Kidney (tissue), 14 donors: ENCODE results near the gene GRN. TPM values are rescaled to one million over a fixed set of nuclear protein-coding genes. Genes with fewer than 3 reads are reported as not detected.

Experiments used
- DNase-seq, 5 donors: peaks; one replicate each; pipeline ENCODE4 v3.0.0-alpha.2; 2013 to 2020
- FAIRE-seq: peaks from 2 replicates; lab custom pipeline; 2012; peaks lifted over from hg19 to GRCh38; lab: Jason Lieb, UNC
- H3K27ac ChIP-seq, 2 donors: one replicate each; pipeline ENCODE4 v1.7.0; 2013; ENCODE audit warnings: low read depth in 2 of 2, low read length in 2 of 2, inconsistent platforms in 1 of 2
- H3K27me3 ChIP-seq: one replicate; pipeline ENCODE4 v1.7.1; 2013; ENCODE audit warnings: low read length, inconsistent platforms; ENCODE audit not compliant: control insufficient read depth, insufficient read depth
- H3K36me3 ChIP-seq, 3 donors: one replicate each; pipeline versions ENCODE4 v1.7.0 to v1.7.1; 2013; ENCODE audit warnings: low read length in 3 of 3, control low read depth in 1 of 3, inconsistent platforms in 1 of 3; ENCODE audit not compliant: insufficient read depth in 3 of 3, control insufficient read depth in 2 of 3
- H3K4me1 ChIP-seq, 3 donors: one replicate each; pipeline versions ENCODE4 v1.7.0 to v1.7.1; 2013; ENCODE audit warnings: low read length in 3 of 3, inconsistent platforms in 1 of 3, low read depth in 1 of 3; ENCODE audit not compliant: control insufficient read depth in 2 of 3, insufficient read depth in 2 of 3
- H3K4me3 ChIP-seq, 3 donors: one replicate each; pipeline versions ENCODE4 v1.7.0 to v1.8.1; 2013; ENCODE audit warnings: low read length in 3 of 3, control low read depth in 1 of 3, inconsistent platforms in 1 of 3
- H3K9ac ChIP-seq, 3 donors: one replicate each; pipeline versions ENCODE4 v1.7.0 to v1.7.1; 2013; ENCODE audit warnings: low read length in 3 of 3, control low read depth in 1 of 3, inconsistent platforms in 1 of 3
- H3K9me3 ChIP-seq, 3 donors: one replicate each; pipeline versions ENCODE4 v1.7.0 to v1.7.1; 2013; ENCODE audit warnings: low read length in 3 of 3, control low read depth in 1 of 3, inconsistent platforms in 1 of 3; ENCODE audit not compliant: control insufficient read depth in 2 of 3, insufficient read depth in 1 of 3
- CTCF ChIP-seq: IDR thresholded peaks from 3 replicates; pipeline ENCODE4 v1.5.1; 2012; ENCODE audit warnings: mild to moderate bottlenecking, moderate library complexity, borderline replicate concordance; ENCODE audit not compliant: insufficient read depth; ENCODE audit errors: extremely low read depth
- intact Hi-C: fragments of 100-400 bp; cut with DNase I; formaldehyde crosslinking; loops from one replicate; pipeline ENCODE4 v1.11.1; 2022
- polyA plus RNA-seq: library from polyadenylated mRNA; stranded (reverse); fragments of 350-450 nt; fragmentation: Illumina TruSeq; extraction: RNeasy Lipid Tissue Mini Kit (QIAGEN cat#74804); gene quantifications from one replicate; pipeline ENCODE4 v1.2.3, GENCODE V29; 2014; ENCODE audit warnings: low read depth, low replicate concordance; ENCODE audit not compliant: insufficient read depth
- total RNA-seq: library from RNA; stranded (reverse); fragmentation: NEBNext Ultra II Directional; extraction: Animal tissue kit (Norgen Biotek cat#: 25700); gene quantifications from one replicate; pipeline ENCODE4 v1.2.1, GENCODE V29; 2021
- donor health status: control.
- donor health status: control.
- donor health status: control.
- donor health status: control.
- donor health status: control.
- donor health status: DM: yes; HTN: yes; CAD: no.
- donor health status: Normal renal cell carcinoma (clear cell type).

The GRN gene
- total and polyA plus RNA-seq, 2 donors from 2014 or later = 235 to 353 TPM

GRCh38 chr17:44394833-44395232 is 49.7 kb downstream of the GRN start:
- intact Hi-C loops = no loop called here
- Histone ChIP-seq H3K9ac (no peak overlapping the region), H3K27me3 (no peaks in the 10 kb centered on the region), H3K4me1 (no peaks in the 10 kb centered on the region), H3K4me3 (no peak overlapping the region), H3K36me3 (peaks cover 0 to 11% (median 5%) of the 10 kb centered on the region in 3 donors), H3K27ac (no peak overlapping the region), H3K9me3 (no peaks in the 10 kb centered on the region)
- DNase-seq (no peak), FAIRE-seq (no peak)
- TF ChIP-seq CTCF = no peak

- Histone ChIP-seq H3K4me3 (no peak overlapping the region), H3K36me3 (peaks cover 0 to 27% (median 9%) of the 10 kb centered on the region in 3 donors), H3K9me3 (no peaks in the 10 kb centered on the region), H3K27ac (no peak overlapping the region), H3K27me3 (no peaks in the 10 kb centered on the region), H3K4me1 (no peaks in the 10 kb centered on the region), H3K9ac (no peak overlapping the region)
- FAIRE-seq (no peak), DNase-seq (no peak)
- no peak for TF ChIP-seq CTCF
- intact Hi-C loops = no loop called here
These were observed 51.8 kb downstream of the GRN start for GRCh38 chr17:44396946-44397345.

DNA sequence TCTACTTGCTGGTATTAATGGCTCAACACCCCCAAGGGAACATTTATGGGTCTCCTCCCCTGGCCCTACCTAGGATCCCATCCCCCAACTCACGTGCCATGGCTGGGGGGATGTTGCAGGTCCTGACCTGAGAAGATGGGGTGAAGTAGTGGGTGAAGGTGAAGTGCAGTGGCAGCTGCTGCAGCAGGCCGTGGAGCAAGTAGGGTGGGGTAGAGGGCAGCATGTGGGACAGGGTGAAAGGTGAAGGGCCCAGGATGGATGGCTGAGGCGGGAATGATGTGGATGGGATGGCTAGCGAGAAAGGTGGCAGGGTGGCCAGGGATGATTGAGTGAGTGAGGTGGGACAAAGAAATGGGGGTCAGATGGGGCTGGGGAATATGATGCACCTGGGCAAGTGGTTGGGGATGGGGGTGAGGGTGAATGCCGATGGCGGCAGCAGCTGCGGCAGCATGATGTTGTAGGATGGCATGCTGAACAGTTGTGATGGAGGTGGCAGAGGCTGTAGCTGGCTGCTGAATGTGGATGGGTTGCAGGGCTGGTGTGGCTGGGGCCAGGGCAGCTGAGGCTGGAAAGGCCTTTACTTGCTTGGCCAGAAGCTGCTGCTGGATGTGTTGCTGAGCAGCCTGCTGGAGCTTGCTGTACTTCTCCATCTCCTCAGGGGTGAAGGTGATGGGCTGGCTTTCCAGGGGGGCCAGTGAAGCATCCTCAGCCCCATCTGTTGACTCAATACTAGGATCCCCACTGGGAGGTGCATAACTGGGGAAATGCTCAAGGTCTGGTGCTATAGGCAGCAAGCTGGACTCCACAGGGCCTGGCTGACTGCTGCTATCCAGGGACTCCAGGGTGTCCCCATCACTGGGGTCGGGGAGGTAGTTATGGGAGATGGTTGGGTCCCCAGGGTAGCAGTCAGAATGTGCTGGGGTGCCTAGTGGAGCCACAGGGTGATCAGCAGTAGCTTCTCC is 52.7 kb downstream of the GRN start:
- no peak for TF ChIP-seq CTCF
- Histone ChIP-seq H3K27me3 (no peaks in the 10 kb centered on the region), H3K9me3 (no peaks in the 10 kb centered on the region), H3K4me3 (no peak overlapping the region), H3K36me3 (peaks cover 0 to 30% (median 10%) of the 10 kb centered on the region in 3 donors), H3K27ac (no peak overlapping the region), H3K9ac (no peak overlapping the region), H3K4me1 (no peaks in the 10 kb centered on the region)
- intact Hi-C loops = no loop called here
- DNase-seq = no peak
- FAIRE-seq = no peak
